GM12878 (cell line): ENCODE measurements around the gene ZNF709. TPM values are rescaled to one million over a fixed set of nuclear protein-coding genes. Genes with fewer than 3 reads are reported as not detected.

Experiments used
- ATAC-seq: fragments of 200-7000 bp; cut with Tn5 transposase; 3 replicates; pipeline ENCODE4 v1.9.1; 2020; ENCODE audit warnings: mild to moderate bottlenecking, moderate library complexity
- BruUV-seq: library from RNA; stranded (reverse); fragments of 400-500 nt; replicated peaks from 2 replicates; lab custom pipeline; 2021; lab: Mats Ljungman, UMichigan
- CTCF ChIA-PET: fragments of 300-600 bp; sonication (Branson Sonifier 250); formaldehyde crosslinking; extraction: SDS; loops from one replicate; lab custom pipeline; 2021; ENCODE audit warnings: inconsistent platforms; lab: Yijun Ruan, JAX
- POLR2A ChIA-PET: fragments of 350-600 bp; formaldehyde crosslinking; extraction: SDS; loops from one replicate; lab custom pipeline; 2021; ENCODE audit warnings: inconsistent platforms; lab: Charles Lee
- RAD21 ChIA-PET: fragments of 300-600 bp; sonication (Branson Sonifier 250); formaldehyde crosslinking; loops from one replicate; lab custom pipeline; 2023; ENCODE audit warnings: antibody characterized with exemption; ENCODE audit not compliant: unreplicated experiment; lab: Charles Lee
- SMC1A ChIA-PET: fragments of 300-600 bp; sonication (Branson Sonifier 250); formaldehyde crosslinking; loops from one replicate; lab custom pipeline; 2023; ENCODE audit not compliant: unreplicated experiment, uncharacterized antibody; lab: Charles Lee
- DNase-seq: peaks from one replicate; pipeline ENCODE4 v3.0.0-alpha.2; 2011; ENCODE audit warnings: low read depth, low spot score
- FAIRE-seq: peaks from 3 replicates; lab custom pipeline; 2011; peaks lifted over from hg19 to GRCh38; lab: Jason Lieb, UNC
- H2AFZ ChIP-seq: 2 replicates; pipeline ENCODE4 v1.6.0; 2011; ENCODE audit warnings: low read depth, low read length, control low read depth; ENCODE audit not compliant: control insufficient read depth
- H3K27ac ChIP-seq: 2 replicates; pipeline ENCODE4 v1.5.1; 2011; ENCODE audit warnings: control low read depth; ENCODE audit not compliant: control insufficient read depth, insufficient read depth
- H3K27me3 ChIP-seq, 2 experiments: replicated peaks in 1 of 2; 2 replicates each; pipeline versions ENCODE4 v1.6.0 to v1.6.1; 2011; ENCODE audit warnings: low read length in 1 of 2; ENCODE audit not compliant: control insufficient read depth in 2 of 2, insufficient read depth in 2 of 2
- H3K36me3 ChIP-seq, 2 experiments: 2 replicates each; pipeline ENCODE4 v1.5.1; 2011; ENCODE audit warnings: low read length in 1 of 2; ENCODE audit not compliant: control insufficient read depth in 2 of 2, insufficient read depth in 2 of 2
- H3K4me1 ChIP-seq: 2 replicates; pipeline ENCODE4 v1.6.1; 2011; ENCODE audit warnings: mild to moderate bottlenecking, low read length, moderate library complexity, mixed read lengths; ENCODE audit not compliant: control insufficient read depth, insufficient read depth
- H3K4me2 ChIP-seq: 2 replicates; pipeline ENCODE4 v1.6.0; 2011; ENCODE audit warnings: control low read depth; ENCODE audit not compliant: control insufficient read depth, insufficient read depth
- H3K4me3 ChIP-seq: fragments of 200-600 bp; sonication (generic); 2 replicates; pipeline ENCODE4 v1.5.1; 2016
- H3K79me2 ChIP-seq: 2 replicates; pipeline ENCODE4 v1.6.0; 2011; ENCODE audit warnings: low read length; ENCODE audit not compliant: control insufficient read depth, insufficient read depth
- H3K9ac ChIP-seq: 2 replicates; pipeline ENCODE4 v1.8.0; 2011; ENCODE audit warnings: low read length, control low read depth, mixed read lengths; ENCODE audit not compliant: control insufficient read depth, insufficient read depth
- H3K9me3 ChIP-seq: replicated peaks from 3 replicates; pipeline ENCODE4 v1.5.1; 2011; ENCODE audit warnings: mild to moderate bottlenecking, low read length; ENCODE audit not compliant: control insufficient read depth, insufficient read depth
- H4K20me1 ChIP-seq: 2 replicates; pipeline ENCODE4 v1.6.0; 2011; ENCODE audit not compliant: control insufficient read depth, insufficient read depth
- BCL11A ChIP-seq: IDR thresholded peaks from 2 replicates; pipeline ENCODE4 v1.6.1; 2011; ENCODE audit warnings: low read depth, low read length
- GABPA ChIP-seq: IDR thresholded peaks from 2 replicates; pipeline ENCODE4 v1.6.1; 2014; ENCODE audit warnings: antibody characterized with exemption, low read depth, mild to moderate bottlenecking, inconsistent platforms
- KAT2A ChIP-seq: conservative IDR thresholded peaks from 2 replicates; pipeline ENCODE4 v1.6.1; 2011; ENCODE audit warnings: low read depth, low read length; ENCODE audit not compliant: control insufficient read depth
- MEF2A ChIP-seq: IDR thresholded peaks from 2 replicates; pipeline ENCODE4 v1.6.1; 2011; ENCODE audit warnings: low read depth, mild to moderate bottlenecking, low read length, moderate library complexity; ENCODE audit not compliant: insufficient read depth
- MYB ChIP-seq: fragments of 150-350 bp; IDR thresholded peaks from 2 replicates; pipeline ENCODE4 v1.6.1; 2014; ENCODE audit warnings: mild to moderate bottlenecking, low read depth, low read length, borderline replicate concordance
- NFIC ChIP-seq: IDR thresholded peaks from 2 replicates; pipeline ENCODE4 v1.6.1; 2012; ENCODE audit warnings: low read depth, mild to moderate bottlenecking, inconsistent platforms, low read length, moderate library complexity
- SIX5 ChIP-seq: IDR thresholded peaks from 2 replicates; pipeline ENCODE4 v1.6.1; 2011; ENCODE audit warnings: mild to moderate bottlenecking, low read depth, low read length, moderate library complexity; ENCODE audit not compliant: severe bottlenecking
- STAT1 ChIP-seq: fragments of 450-650 bp; conservative IDR thresholded peaks from 2 replicates; pipeline ENCODE4 v1.6.1; 2014; ENCODE audit warnings: antibody characterized with exemption, mild to moderate bottlenecking
- TCF3 ChIP-seq: IDR thresholded peaks from 2 replicates; pipeline ENCODE4 v1.6.1; 2012; ENCODE audit warnings: low read depth, mild to moderate bottlenecking, low read length, borderline replicate concordance; ENCODE audit not compliant: insufficient read depth
- YBX1 ChIP-seq: fragments of 450-650 bp; IDR thresholded peaks from 2 replicates; pipeline ENCODE4 v1.6.1; 2016; ENCODE audit warnings: antibody characterized with exemption
- ZNF24 ChIP-seq: fragments of 450-650 bp; IDR thresholded peaks from 2 replicates; pipeline ENCODE4 v1.6.1; 2017; ENCODE audit warnings: antibody characterized with exemption, mild to moderate bottlenecking
- ZNF384 ChIP-seq: IDR thresholded peaks from 2 replicates; pipeline ENCODE4 v1.6.1; 2012; ENCODE audit warnings: low read depth, mild to moderate bottlenecking, low read length, improper control_type of control experiment, borderline replicate concordance
- WGBS: methylation state at CpG from one replicate; pipeline ENCODE4 v1.1.6; 2016; ENCODE audit warnings: low lambda C conversion rate; ENCODE audit not compliant: insufficient replicate concordance, insufficient coverage; ENCODE audit errors: missing lambda C conversion rate; 5-methylcytosine and 5-hydroxymethylcytosine counted together
- in situ Hi-C: fragments of 300-500 bp; cut with MboI; formaldehyde crosslinking; loops from 9 replicates; pipeline ENCODE4 v1.14.3; 2018; ENCODE audit warnings: mixed read lengths
- intact Hi-C: fragments of 100-400 bp; cut with micrococcal nuclease; formaldehyde crosslinking; loops from one replicate; pipeline ENCODE4 v1.14.2; 2022; ENCODE audit not compliant: unreplicated experiment
- polyA plus RNA-seq, 11 experiments: library from polyadenylated mRNA; depleted of rRNA in 4 of 11; unstranded in 6 of 11; stranded (reverse) in 5 of 11; fragments of >200 nt; fragmentation: Nextera tagmentation in 4 of 11; fragmentation: Illumina TruSeq in 1 of 11; extraction: Ambion mirVana in 4 of 11; extraction: Trizol in 1 of 11; gene quantifications; 1 replicate in 1 of 11; 2 replicates in 10 of 11; pipeline versions ENCODE4 v1.2.1 to v1.2.3, GENCODE V29; 2011 to 2016; ENCODE audit warnings: inconsistent platforms in 2 of 11, missing spikeins in 2 of 11, low read depth in 1 of 11
- total RNA-seq, 4 experiments: library from RNA; depleted of rRNA in 3 of 4; stranded (reverse); fragments of >200 nt in 3 of 4; fragmentation: Illumina TruSeq in 1 of 4; extraction: Trizol in 1 of 4; gene quantifications; 2 replicates each; pipeline versions ENCODE4 v1.2.1 to v1.2.3, GENCODE V29; 2013 to 2021
- TF ChIP-seq, protein P1 (sequence below): fragments of 450-650 bp; IDR thresholded peaks from 2 replicates; pipeline ENCODE4 v1.6.1; 2016; ENCODE audit warnings: mild to moderate bottlenecking
- TF ChIP-seq, protein P2 (sequence below): IDR thresholded peaks from 2 replicates; pipeline ENCODE4 v1.6.1; 2011; ENCODE audit warnings: borderline replicate concordance, low read depth, mild to moderate bottlenecking, moderate library complexity, mixed read lengths, low read length; ENCODE audit not compliant: insufficient read depth; ENCODE audit errors: extremely low read length
- TF ChIP-seq, protein P3 (sequence below): IDR thresholded peaks from 2 replicates; pipeline ENCODE4 v1.6.1; 2011; ENCODE audit warnings: low read depth, mild to moderate bottlenecking, low read length, moderate library complexity, borderline replicate concordance; ENCODE audit errors: extremely low read depth
- TF ChIP-seq, protein P4 (sequence below): IDR thresholded peaks from 2 replicates; pipeline ENCODE4 v1.6.1; 2012; ENCODE audit warnings: improper control_type of control experiment, low read depth, low read length; ENCODE audit not compliant: insufficient replicate concordance

The ZNF709 gene
- total and polyA plus RNA-seq, 10 of the 15 experiments (the other 5 are each of a cell fraction or from before 2014, with no cell fraction given) = 0.27 to 2.5 (median 1.5) TPM

DNA sequence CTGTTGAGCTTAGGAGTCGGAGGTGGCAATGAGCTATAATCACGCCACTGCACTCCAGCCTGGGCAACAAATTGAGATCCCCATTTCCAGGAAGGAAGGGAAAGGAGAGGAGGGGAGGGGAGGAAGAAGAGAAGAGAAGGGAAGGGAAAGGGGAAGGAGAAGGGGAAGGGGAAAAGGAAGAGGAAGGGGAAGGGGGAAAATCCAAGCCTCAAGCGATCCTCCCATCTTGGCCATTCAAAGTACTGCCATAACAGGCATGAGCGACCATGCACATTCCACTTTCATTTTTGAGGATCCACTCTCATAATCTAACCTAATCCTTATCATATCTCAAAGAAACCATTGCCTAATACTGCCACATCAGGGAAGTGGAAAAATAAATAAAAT is 58.7 kb downstream of the ZNF709 start:
- ChIA-PET SMC1A (no interaction called here), RAD21 (no interaction called here), POLR2A (interaction anchor here (0.5 to 0.7 kb wide), 2 partner anchors 61 to 328 kb away, joined by 3 to 8 read pairs; partner anchors contain the start of gene ZNF442), CTCF (no interaction called here)
- H3K4me3 ChIP-seq = no peak overlapping the region
- H3K79me2 ChIP-seq = no peaks in the 10 kb centered on the region
- in situ Hi-C loops = no loop called here
- no peaks in the 10 kb centered on the region for H3K4me1 ChIP-seq
- H3K27ac ChIP-seq = no peak overlapping the region
- no peak overlapping the region for H2AFZ ChIP-seq
- no peak for FAIRE-seq
- H3K4me2 ChIP-seq = no peak overlapping the region
- no peaks in the 10 kb centered on the region for H3K27me3 ChIP-seq
- peaks cover 10% of the 10 kb centered on the region for H3K9me3 ChIP-seq
- no peaks in the 10 kb centered on the region for H4K20me1 ChIP-seq
- H3K36me3 ChIP-seq = no peaks in the 10 kb centered on the region
- DNase-seq = no peak
- BruUV-seq = no TSS peak
- WGBS = 86% methylated on average over 4 of the region's 4 CpGs
- H3K9ac ChIP-seq = no peak overlapping the region
- no peak for ATAC-seq
- intact Hi-C loops = no loop called here
- TF ChIP-seq STAT1 = no peak
- TF ChIP-seq, protein P1, sequence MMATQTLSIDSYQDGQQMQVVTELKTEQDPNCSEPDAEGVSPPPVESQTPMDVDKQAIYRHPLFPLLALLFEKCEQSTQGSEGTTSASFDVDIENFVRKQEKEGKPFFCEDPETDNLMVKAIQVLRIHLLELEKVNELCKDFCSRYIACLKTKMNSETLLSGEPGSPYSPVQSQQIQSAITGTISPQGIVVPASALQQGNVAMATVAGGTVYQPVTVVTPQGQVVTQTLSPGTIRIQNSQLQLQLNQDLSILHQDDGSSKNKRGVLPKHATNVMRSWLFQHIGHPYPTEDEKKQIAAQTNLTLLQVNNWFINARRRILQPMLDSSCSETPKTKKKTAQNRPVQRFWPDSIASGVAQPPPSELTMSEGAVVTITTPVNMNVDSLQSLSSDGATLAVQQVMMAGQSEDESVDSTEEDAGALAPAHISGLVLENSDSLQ = no peak
- TF ChIP-seq ZNF384 = no peak
- TF ChIP-seq MEF2A = no peak
- no peak for TF ChIP-seq BCL11A
- no peak for TF ChIP-seq NFIC
- TF ChIP-seq TCF3 = no peak
- TF ChIP-seq ZNF24 = no peak
- no peak for TF ChIP-seq SIX5
- TF ChIP-seq MYB = no peak
- TF ChIP-seq YBX1 = no peak
- TF ChIP-seq, protein P2, sequence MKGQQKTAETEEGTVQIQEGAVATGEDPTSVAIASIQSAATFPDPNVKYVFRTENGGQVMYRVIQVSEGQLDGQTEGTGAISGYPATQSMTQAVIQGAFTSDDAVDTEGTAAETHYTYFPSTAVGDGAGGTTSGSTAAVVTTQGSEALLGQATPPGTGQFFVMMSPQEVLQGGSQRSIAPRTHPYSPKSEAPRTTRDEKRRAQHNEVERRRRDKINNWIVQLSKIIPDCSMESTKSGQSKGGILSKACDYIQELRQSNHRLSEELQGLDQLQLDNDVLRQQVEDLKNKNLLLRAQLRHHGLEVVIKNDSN = no peak
- TF ChIP-seq, protein P3, sequence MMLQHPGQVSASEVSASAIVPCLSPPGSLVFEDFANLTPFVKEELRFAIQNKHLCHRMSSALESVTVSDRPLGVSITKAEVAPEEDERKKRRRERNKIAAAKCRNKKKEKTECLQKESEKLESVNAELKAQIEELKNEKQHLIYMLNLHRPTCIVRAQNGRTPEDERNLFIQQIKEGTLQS = no peak
- TF ChIP-seq, protein P4, sequence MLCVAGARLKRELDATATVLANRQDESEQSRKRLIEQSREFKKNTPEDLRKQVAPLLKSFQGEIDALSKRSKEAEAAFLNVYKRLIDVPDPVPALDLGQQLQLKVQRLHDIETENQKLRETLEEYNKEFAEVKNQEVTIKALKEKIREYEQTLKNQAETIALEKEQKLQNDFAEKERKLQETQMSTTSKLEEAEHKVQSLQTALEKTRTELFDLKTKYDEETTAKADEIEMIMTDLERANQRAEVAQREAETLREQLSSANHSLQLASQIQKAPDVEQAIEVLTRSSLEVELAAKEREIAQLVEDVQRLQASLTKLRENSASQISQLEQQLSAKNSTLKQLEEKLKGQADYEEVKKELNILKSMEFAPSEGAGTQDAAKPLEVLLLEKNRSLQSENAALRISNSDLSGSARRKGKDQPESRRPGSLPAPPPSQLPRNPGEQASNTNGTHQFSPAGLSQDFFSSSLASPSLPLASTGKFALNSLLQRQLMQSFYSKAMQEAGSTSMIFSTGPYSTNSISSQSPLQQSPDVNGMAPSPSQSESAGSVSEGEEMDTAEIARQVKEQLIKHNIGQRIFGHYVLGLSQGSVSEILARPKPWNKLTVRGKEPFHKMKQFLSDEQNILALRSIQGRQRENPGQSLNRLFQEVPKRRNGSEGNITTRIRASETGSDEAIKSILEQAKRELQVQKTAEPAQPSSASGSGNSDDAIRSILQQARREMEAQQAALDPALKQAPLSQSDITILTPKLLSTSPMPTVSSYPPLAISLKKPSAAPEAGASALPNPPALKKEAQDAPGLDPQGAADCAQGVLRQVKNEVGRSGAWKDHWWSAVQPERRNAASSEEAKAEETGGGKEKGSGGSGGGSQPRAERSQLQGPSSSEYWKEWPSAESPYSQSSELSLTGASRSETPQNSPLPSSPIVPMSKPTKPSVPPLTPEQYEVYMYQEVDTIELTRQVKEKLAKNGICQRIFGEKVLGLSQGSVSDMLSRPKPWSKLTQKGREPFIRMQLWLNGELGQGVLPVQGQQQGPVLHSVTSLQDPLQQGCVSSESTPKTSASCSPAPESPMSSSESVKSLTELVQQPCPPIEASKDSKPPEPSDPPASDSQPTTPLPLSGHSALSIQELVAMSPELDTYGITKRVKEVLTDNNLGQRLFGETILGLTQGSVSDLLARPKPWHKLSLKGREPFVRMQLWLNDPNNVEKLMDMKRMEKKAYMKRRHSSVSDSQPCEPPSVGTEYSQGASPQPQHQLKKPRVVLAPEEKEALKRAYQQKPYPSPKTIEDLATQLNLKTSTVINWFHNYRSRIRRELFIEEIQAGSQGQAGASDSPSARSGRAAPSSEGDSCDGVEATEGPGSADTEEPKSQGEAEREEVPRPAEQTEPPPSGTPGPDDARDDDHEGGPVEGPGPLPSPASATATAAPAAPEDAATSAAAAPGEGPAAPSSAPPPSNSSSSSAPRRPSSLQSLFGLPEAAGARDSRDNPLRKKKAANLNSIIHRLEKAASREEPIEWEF = no peak
- TF ChIP-seq GABPA = no peak
- TF ChIP-seq KAT2A = no peak
